ENCODE results near the gene SYK.

GRCh38 chr9:90825586-90825985 is 24.0 kb downstream of the SYK start:
- TF ChIP-seq CTCF (IDR thresholded peaks at IDR 0.05), result no peak
- TF ChIP-seq POLR2A (IDR thresholded peaks at IDR 0.05), result no peak
